HK-2 (cell line): Measurements from ENCODE around the gene PDXK.
"Not testable (repeated sequence)": the region's sequence is repeated elsewhere in the genome, so short reads cannot be mapped to it uniquely, and the experiment has no call there.

Source experiments
- DNase-seq: peaks from one replicate; pipeline ENCODE4 v3.0.0-alpha.2; 2018; ENCODE audit not compliant: unreplicated experiment

PDXK gene

GRCh38 chr21:43718872-43719747, at the start of gene PDXK:
PDXK (plus strand) TSS chr21:43719129; CDS start chr21:43719295, 166 bp downstream.
- peak; percentile 82 for DNase-seq

GRCh38 chr21:43669828-43670605, 48.9 kb upstream of the PDXK start:
- no peak for DNase-seq

- DNase-seq: no peak
These were observed 43.1 kb upstream of the PDXK start for GRCh38 chr21:43675871-43676270.

- no peak for DNase-seq
These were observed 42.5 kb upstream of the PDXK start for GRCh38 chr21:43676391-43676790.

GRCh38 chr21:43679951-43680350, 39.0 kb upstream of the PDXK start:
- DNase-seq: no peak

GRCh38 chr21:43680421-43680820, 38.5 kb upstream of the PDXK start:
- DNase-seq: not testable (repeated sequence)

- peak; percentile 52 for DNase-seq
These were observed 37.3 kb upstream of the PDXK start for GRCh38 chr21:43681650-43682049.

- DNase-seq: no peak
These were observed 34.5 kb upstream of the PDXK start for GRCh38 chr21:43684424-43684823.

- no peak for DNase-seq
These were observed 31.9 kb upstream of the PDXK start for GRCh38 chr21:43686811-43687565.

- DNase-seq: no peak
These were observed 31.1 kb upstream of the PDXK start for GRCh38 chr21:43687566-43688399.

- no peak for DNase-seq
These were observed 30.0 kb upstream of the PDXK start for GRCh38 chr21:43688906-43689305.

GRCh38 chr21:43689556-43690337, 29.2 kb upstream of the PDXK start:
- no peak for DNase-seq

- no peak for DNase-seq
These were observed 28.6 kb upstream of the PDXK start for GRCh38 chr21:43690346-43690745.

GRCh38 chr21:43691086-43691795, 27.7 kb upstream of the PDXK start:
- no peak for DNase-seq

- DNase-seq: no peak
These were observed 27.1 kb upstream of the PDXK start for GRCh38 chr21:43691801-43692200.

- no peak for DNase-seq
These were observed 26.0 kb upstream of the PDXK start for GRCh38 chr21:43692949-43693348.

GRCh38 chr21:43693981-43694380, 24.9 kb upstream of the PDXK start:
- no peak for DNase-seq

- DNase-seq: no peak
These were observed 24.4 kb upstream of the PDXK start for GRCh38 chr21:43694437-43695079.

- no peak for DNase-seq
These were observed 22.7 kb upstream of the PDXK start for GRCh38 chr21:43696214-43696613.
